Measurements from ENCODE around the gene EVA1C.
"Not testable (repeated sequence)": the region's sequence is repeated elsewhere in the genome, so short reads cannot be mapped to it uniquely, and the experiment has no call there.

Gene EVA1C

GRCh38 chr21:32554832-32555638, 142.5 kb downstream of the EVA1C start:
- Histone ChIP-seq H3K9me3 (ENCODE audit: control insufficient read depth in 1 of 2, low read length in 2 of 2) (no peaks in the 10 kb centered on the region), H3K36me3 (ENCODE audit: control insufficient read depth in 1 of 2, insufficient read depth in 2 of 2, low read length in 2 of 2) (no peaks in the 10 kb centered on the region), H3K27me3 (ENCODE audit: control insufficient read depth in 1 of 2, insufficient read depth in 2 of 2, low read length in 2 of 2) (no peaks in the 10 kb centered on the region), H3K9ac (ENCODE audit: low read depth in 1 of 2, low read length in 2 of 2) (no peak overlapping the region), H3K4me1 (ENCODE audit: control insufficient read depth in 1 of 2, insufficient read depth in 2 of 2, low read length in 2 of 2) (no peaks in the 10 kb centered on the region), H3K4me3 (ENCODE audit: low read depth in 1 of 2, low read length in 2 of 2) (no peak overlapping the region), H3K27ac (ENCODE audit: low read depth, low read length) (no peak overlapping the region)

GRCh38 chr21:32558106-32558505, 145.6 kb downstream of the EVA1C start:
- no peaks in the 10 kb centered on the region for H3K27me3 ChIP-seq (ENCODE audit: control insufficient read depth in 1 of 2, insufficient read depth in 2 of 2, low read length in 2 of 2)
- H3K36me3 ChIP-seq (ENCODE audit: control insufficient read depth in 1 of 2, insufficient read depth in 2 of 2, low read length in 2 of 2) = no peaks in the 10 kb centered on the region
- H3K9ac ChIP-seq (ENCODE audit: low read depth in 1 of 2, low read length in 2 of 2) = no peak overlapping the region
- H3K4me3 ChIP-seq (ENCODE audit: low read depth in 1 of 2, low read length in 2 of 2) = no peak overlapping the region
- no peaks in the 10 kb centered on the region for H3K4me1 ChIP-seq (ENCODE audit: control insufficient read depth in 1 of 2, insufficient read depth in 2 of 2, low read length in 2 of 2)
- H3K9me3 ChIP-seq (ENCODE audit: control insufficient read depth in 1 of 2, low read length in 2 of 2) = no peaks in the 10 kb centered on the region
- H3K27ac ChIP-seq (ENCODE audit: low read depth, low read length) = no peak overlapping the region

DNA sequence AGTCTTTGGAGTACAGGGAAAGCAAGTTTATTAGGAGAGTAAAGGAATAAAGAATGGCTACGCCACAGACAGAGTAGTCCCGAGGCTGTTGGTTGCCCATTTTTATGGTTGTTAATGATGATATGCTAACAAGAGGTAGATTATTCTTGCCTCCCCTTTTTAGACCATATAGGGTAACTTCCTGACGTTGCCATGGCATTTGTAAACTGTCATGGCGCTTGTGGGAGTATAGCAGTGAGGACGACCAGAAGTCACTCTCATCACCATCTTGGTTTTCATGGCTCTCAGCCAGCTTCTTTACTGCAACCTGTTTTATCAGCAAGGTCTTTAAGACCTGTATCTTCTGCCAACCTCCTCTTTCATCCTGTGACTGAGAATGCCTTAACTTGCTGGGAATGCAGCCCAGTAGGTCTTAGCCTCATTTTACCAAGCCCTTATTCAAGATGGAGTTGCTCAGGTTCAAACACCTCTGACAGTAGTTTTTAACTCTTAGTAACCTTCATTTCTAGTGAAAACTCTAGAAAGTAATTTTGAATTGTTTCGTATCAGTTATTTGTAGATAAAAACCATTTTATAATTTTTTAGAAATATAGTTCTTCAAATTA, 146.6 kb downstream of the EVA1C start:
- no peaks in the 10 kb centered on the region for H3K4me1 ChIP-seq (ENCODE audit: control insufficient read depth in 1 of 2, insufficient read depth in 2 of 2, low read length in 2 of 2)
- no peaks in the 10 kb centered on the region for H3K27me3 ChIP-seq (ENCODE audit: control insufficient read depth in 1 of 2, insufficient read depth in 2 of 2, low read length in 2 of 2)
- H3K9ac ChIP-seq (ENCODE audit: low read depth in 1 of 2, low read length in 2 of 2) = no peak overlapping the region
- H3K27ac ChIP-seq (ENCODE audit: low read depth, low read length) = no peak overlapping the region
- no peaks in the 10 kb centered on the region for H3K9me3 ChIP-seq (ENCODE audit: control insufficient read depth in 1 of 2, low read length in 2 of 2)
- H3K36me3 ChIP-seq (ENCODE audit: control insufficient read depth in 1 of 2, insufficient read depth in 2 of 2, low read length in 2 of 2) = no peaks in the 10 kb centered on the region
- H3K4me3 ChIP-seq (ENCODE audit: low read depth in 1 of 2, low read length in 2 of 2) = no peak overlapping the region

DNA sequence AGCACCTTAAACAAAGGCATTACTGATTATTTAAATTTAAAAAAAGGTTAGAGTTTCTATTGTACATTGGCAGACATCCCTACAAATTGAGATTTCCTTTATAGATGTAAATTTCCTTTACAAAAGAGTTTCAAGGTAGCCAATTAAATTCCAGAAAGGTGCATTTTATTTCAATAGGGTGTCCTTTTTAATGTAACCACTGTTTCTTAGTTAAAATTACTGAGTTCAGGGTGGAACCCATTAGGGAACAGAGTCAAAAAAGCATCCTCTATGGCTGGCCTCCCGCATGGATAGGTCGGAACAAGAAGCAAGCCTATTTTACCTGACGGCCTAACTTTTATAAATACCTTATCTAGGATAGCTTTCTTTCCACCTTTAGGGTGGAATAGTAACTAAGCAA, 148.4 kb downstream of the EVA1C start:
- Histone ChIP-seq H3K4me1 (ENCODE audit: control insufficient read depth in 1 of 2, insufficient read depth in 2 of 2, low read length in 2 of 2) (no peaks in the 10 kb centered on the region), H3K9ac (ENCODE audit: low read depth in 1 of 2, low read length in 2 of 2) (no peak overlapping the region), H3K9me3 (ENCODE audit: control insufficient read depth in 1 of 2, low read length in 2 of 2) (no peaks in the 10 kb centered on the region), H3K27ac (ENCODE audit: low read depth, low read length) (no peak overlapping the region), H3K27me3 (ENCODE audit: control insufficient read depth in 1 of 2, insufficient read depth in 2 of 2, low read length in 2 of 2) (no peaks in the 10 kb centered on the region), H3K4me3 (ENCODE audit: low read depth in 1 of 2, low read length in 2 of 2) (no peak overlapping the region), H3K36me3 (ENCODE audit: control insufficient read depth in 1 of 2, insufficient read depth in 2 of 2, low read length in 2 of 2) (no peaks in the 10 kb centered on the region)

GRCh38 chr21:32561476-32561875, 149.0 kb downstream of the EVA1C start:
- H3K27me3 ChIP-seq (ENCODE audit: control insufficient read depth in 1 of 2, insufficient read depth in 2 of 2, low read length in 2 of 2); H3K27ac ChIP-seq (ENCODE audit: low read depth, low read length); H3K4me1 ChIP-seq (ENCODE audit: control insufficient read depth in 1 of 2, insufficient read depth in 2 of 2, low read length in 2 of 2); H3K9me3 ChIP-seq (ENCODE audit: control insufficient read depth in 1 of 2, low read length in 2 of 2); H3K36me3 ChIP-seq (ENCODE audit: control insufficient read depth in 1 of 2, insufficient read depth in 2 of 2, low read length in 2 of 2); H3K9ac ChIP-seq (ENCODE audit: low read depth in 1 of 2, low read length in 2 of 2); H3K4me3 ChIP-seq (ENCODE audit: low read depth in 1 of 2, low read length in 2 of 2): not testable (repeated sequence)

- Histone ChIP-seq H3K9me3 (ENCODE audit: control insufficient read depth in 1 of 2, low read length in 2 of 2) (no peaks in the 10 kb centered on the region), H3K36me3 (ENCODE audit: control insufficient read depth in 1 of 2, insufficient read depth in 2 of 2, low read length in 2 of 2) (no peaks in the 10 kb centered on the region), H3K4me3 (ENCODE audit: low read depth in 1 of 2, low read length in 2 of 2) (no peak overlapping the region), H3K27ac (ENCODE audit: low read depth, low read length) (no peak overlapping the region), H3K4me1 (ENCODE audit: control insufficient read depth in 1 of 2, insufficient read depth in 2 of 2, low read length in 2 of 2) (no peaks in the 10 kb centered on the region), H3K27me3 (ENCODE audit: control insufficient read depth in 1 of 2, insufficient read depth in 2 of 2, low read length in 2 of 2) (no peaks in the 10 kb centered on the region), H3K9ac (ENCODE audit: low read depth in 1 of 2, low read length in 2 of 2) (no peak overlapping the region)
Observed at GRCh38 chr21:32562426-32562825, 149.9 kb downstream of the EVA1C start.

DNA sequence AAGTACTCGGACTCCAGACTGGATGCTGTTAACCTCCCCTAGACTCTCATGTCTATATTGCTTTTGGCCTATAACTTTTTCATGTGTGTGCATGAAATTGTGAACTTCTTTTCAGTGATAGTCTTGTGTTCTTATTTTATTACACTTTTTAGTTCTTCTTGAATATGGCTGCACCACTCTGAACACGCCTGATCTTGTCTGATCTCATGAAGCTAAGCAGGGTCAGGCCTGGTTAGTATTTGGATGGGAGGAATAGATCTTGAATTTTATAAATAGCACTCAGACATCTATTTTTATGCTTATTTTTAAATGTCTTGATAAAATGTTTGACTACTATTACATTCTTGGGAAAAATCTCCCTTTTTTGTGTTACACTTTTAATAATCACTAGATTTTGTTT, 150.4 kb downstream of the EVA1C start:
- H3K4me1 ChIP-seq (ENCODE audit: control insufficient read depth in 1 of 2, insufficient read depth in 2 of 2, low read length in 2 of 2) = no peaks in the 10 kb centered on the region
- no peaks in the 10 kb centered on the region for H3K9me3 ChIP-seq (ENCODE audit: control insufficient read depth in 1 of 2, low read length in 2 of 2)
- H3K36me3 ChIP-seq (ENCODE audit: control insufficient read depth in 1 of 2, insufficient read depth in 2 of 2, low read length in 2 of 2) = no peaks in the 10 kb centered on the region
- no peaks in the 10 kb centered on the region for H3K27me3 ChIP-seq (ENCODE audit: control insufficient read depth in 1 of 2, insufficient read depth in 2 of 2, low read length in 2 of 2)
- H3K4me3 ChIP-seq (ENCODE audit: low read depth in 1 of 2, low read length in 2 of 2) = no peak overlapping the region
- H3K9ac ChIP-seq (ENCODE audit: low read depth in 1 of 2, low read length in 2 of 2) = no peak overlapping the region
- no peak overlapping the region for H3K27ac ChIP-seq (ENCODE audit: low read depth, low read length)

All from duodenal mucosa (tissue), 2 donors.